Omental fat pad (tissue), 4 donors: ENCODE results near the gene VAPB. TPM values are rescaled to one million over a fixed set of nuclear protein-coding genes. Genes with fewer than 3 reads are reported as not detected.

Source experiments
- ATAC-seq: fragments of 150-250 bp; one replicate; pipeline ENCODE4 v1.9.1; 2016; ENCODE audit warnings: mild to moderate bottlenecking, moderate library complexity; ENCODE audit not compliant: low FRiP score
- DNase-seq: peaks from one replicate; pipeline ENCODE4 v3.0.0-alpha.2; 2019; ENCODE audit warnings: low spot score
- total RNA-seq, 4 donors: library from RNA; depleted of rRNA; stranded (reverse); fragments of >200 nt; gene quantifications; one replicate each; pipeline ENCODE4 v1.1.0, GENCODE V29; 2016
- TF ChIP-seq, protein P1 (sequence below), 3 donors: fragments of 450-650 bp; IDR thresholded peaks; one replicate each; pipeline ENCODE4 v1.5.1; 2016 to 2017; ENCODE audit warnings: antibody characterized with exemption in 3 of 3, mild to moderate bottlenecking in 3 of 3, moderate library complexity in 2 of 3

VAPB gene
- total RNA-seq, 4 donors from 2014 or later = 21.4 to 26.8 (median 23.6) TPM

DNA sequence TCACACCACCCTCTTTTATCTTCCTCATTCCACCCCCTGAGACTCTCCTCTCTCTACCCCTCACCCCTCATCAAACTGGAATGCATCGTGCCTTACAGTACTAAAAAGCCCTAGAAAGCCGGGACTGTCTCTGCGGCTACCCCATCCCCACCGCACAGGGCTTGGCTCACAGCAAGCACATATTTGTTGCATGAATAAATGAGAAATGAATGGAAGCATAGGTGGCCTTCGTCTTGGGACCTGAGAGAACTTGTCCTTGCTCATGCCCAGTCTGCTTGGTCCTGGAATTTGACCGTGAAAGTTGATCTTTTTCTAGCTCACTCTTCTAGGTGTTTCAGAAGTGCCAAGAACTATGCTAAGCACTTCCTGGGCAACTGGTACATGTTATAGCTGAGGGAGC is 72.9 kb downstream of the VAPB start:
- ATAC-seq (no peak), DNase-seq (no peak)
- TF ChIP-seq, protein P1, sequence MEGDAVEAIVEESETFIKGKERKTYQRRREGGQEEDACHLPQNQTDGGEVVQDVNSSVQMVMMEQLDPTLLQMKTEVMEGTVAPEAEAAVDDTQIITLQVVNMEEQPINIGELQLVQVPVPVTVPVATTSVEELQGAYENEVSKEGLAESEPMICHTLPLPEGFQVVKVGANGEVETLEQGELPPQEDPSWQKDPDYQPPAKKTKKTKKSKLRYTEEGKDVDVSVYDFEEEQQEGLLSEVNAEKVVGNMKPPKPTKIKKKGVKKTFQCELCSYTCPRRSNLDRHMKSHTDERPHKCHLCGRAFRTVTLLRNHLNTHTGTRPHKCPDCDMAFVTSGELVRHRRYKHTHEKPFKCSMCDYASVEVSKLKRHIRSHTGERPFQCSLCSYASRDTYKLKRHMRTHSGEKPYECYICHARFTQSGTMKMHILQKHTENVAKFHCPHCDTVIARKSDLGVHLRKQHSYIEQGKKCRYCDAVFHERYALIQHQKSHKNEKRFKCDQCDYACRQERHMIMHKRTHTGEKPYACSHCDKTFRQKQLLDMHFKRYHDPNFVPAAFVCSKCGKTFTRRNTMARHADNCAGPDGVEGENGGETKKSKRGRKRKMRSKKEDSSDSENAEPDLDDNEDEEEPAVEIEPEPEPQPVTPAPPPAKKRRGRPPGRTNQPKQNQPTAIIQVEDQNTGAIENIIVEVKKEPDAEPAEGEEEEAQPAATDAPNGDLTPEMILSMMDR (IDR thresholded peaks at IDR 0.05) = no peak

DNA sequence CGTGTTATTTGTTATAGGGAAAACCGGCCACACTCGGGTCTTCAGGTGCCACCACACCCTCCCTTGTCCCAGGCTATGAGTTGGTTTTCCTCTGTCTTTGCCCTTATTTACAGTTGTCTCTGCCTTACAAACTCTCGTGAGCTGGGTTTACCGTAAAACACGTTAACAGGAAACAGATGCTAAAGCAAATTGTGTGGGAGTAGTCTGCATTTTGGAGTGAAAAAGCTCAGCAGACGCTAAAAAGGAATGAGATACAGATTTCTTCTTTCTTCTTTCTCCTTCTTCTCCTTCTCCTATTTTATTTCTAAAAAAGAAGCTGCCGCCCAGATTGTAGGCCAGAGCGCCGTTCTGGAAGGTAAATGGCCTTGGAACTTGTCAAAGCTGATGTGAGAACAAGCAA is 74.2 kb downstream of the VAPB start:
- ATAC-seq = no peak
- TF ChIP-seq, protein P1 (IDR thresholded peaks at IDR 0.05) = no peak
- no peak for DNase-seq

DNA sequence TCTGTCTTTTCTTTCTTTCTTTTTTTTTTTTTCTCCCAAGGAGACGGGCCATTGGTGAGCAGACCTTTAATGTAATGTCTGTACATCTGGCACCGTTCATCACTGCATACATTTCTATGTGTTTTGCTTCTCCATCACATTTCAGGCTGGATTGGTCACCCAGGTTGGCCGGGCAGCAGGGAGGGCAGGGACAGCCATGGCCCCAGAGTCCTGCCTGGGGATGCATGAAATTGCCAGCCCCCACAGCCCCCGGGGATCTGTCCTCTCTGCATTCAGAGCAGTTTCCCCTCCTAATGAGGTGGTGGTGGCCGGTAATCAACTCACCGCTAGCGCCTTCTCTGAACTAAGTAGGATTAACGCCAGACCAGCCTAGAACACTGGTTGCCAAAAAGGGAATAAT is 75.8 kb downstream of the VAPB start:
- no peak for ATAC-seq
- no peak for DNase-seq
- TF ChIP-seq, protein P1 (IDR thresholded peaks at IDR 0.05) = no peak

- ATAC-seq (no peak), DNase-seq (no peak)
- TF ChIP-seq, protein P1 (IDR thresholded peaks at IDR 0.05) = no peak
These were observed 77.2 kb downstream of the VAPB start for GRCh38 chr20:58466095-58466708.

GRCh38 chr20:58466729-58467571 is 77.9 kb downstream of the VAPB start:
- ATAC-seq (no peak), DNase-seq (no peak)
- TF ChIP-seq, protein P1 (IDR thresholded peaks at IDR 0.05) = no peak

GRCh38 chr20:58467572-58468527 is 78.8 kb downstream of the VAPB start:
- TF ChIP-seq, protein P1 (IDR thresholded peaks at IDR 0.05) = no peak
- DNase-seq (no peak), ATAC-seq (no peak)
